SJCRH30 (cell line): Measurements from ENCODE around the gene BBX. TPM values are rescaled to one million over a fixed set of nuclear protein-coding genes. Genes with fewer than 3 reads are reported as not detected.

ENCODE experiments used
- DNase-seq, 2 experiments: peaks; one replicate each; pipeline ENCODE4 v3.0.0-alpha.2; 2015 to 2020
- H3K27ac ChIP-seq: fragments of 250-450 bp; sonication (Bioruptor Pico); 2 replicates; pipeline ENCODE4 v1.5.1; 2020; ENCODE audit warnings: mild to moderate bottlenecking, moderate library complexity
- H3K27me3 ChIP-seq: fragments of 250-450 bp; sonication (Bioruptor Pico); 2 replicates; pipeline ENCODE4 v1.5.1; 2020; ENCODE audit warnings: mild to moderate bottlenecking, moderate library complexity
- H3K36me3 ChIP-seq: fragments of 250-450 bp; sonication (Bioruptor Pico); 2 replicates; pipeline ENCODE4 v1.5.1; 2020; ENCODE audit warnings: mild to moderate bottlenecking, moderate library complexity
- H3K4me1 ChIP-seq: fragments of 250-450 bp; sonication (Bioruptor Pico); 2 replicates; pipeline ENCODE4 v1.5.1; 2020; ENCODE audit warnings: mild to moderate bottlenecking, moderate library complexity
- H3K4me3 ChIP-seq: fragments of 250-450 bp; sonication (Bioruptor Pico); 2 replicates; pipeline ENCODE4 v1.5.1; 2020; ENCODE audit warnings: mild to moderate bottlenecking, moderate library complexity
- H3K9me3 ChIP-seq: fragments of 250-450 bp; sonication (Bioruptor Pico); replicated peaks from 2 replicates; pipeline ENCODE4 v1.5.1; 2020; ENCODE audit warnings: mild to moderate bottlenecking, moderate library complexity
- total RNA-seq: library from RNA; depleted of rRNA; stranded (reverse); fragments of >200 nt; shearing (Covaris generic); gene quantifications from 2 replicates; pipeline ENCODE4 v1.2.3, GENCODE V29; 2014

Gene BBX
- total RNA-seq, 1 experiment from 2014 or later, result 54.0 TPM

- H3K27ac ChIP-seq, result peak overlapping the region; percentile 51
- DNase-seq, result peak; percentile 38 to 59
- H3K27me3 ChIP-seq, result no peaks in the 10 kb centered on the region
- H3K36me3 ChIP-seq, result no peaks in the 10 kb centered on the region; the same call in 1 of the 2 replicates
- H3K4me3 ChIP-seq, result peak overlapping the region; percentile 59
- H3K9me3 ChIP-seq, result no peaks in the 10 kb centered on the region
- H3K4me1 ChIP-seq, result no peaks in the 10 kb centered on the region
These were observed 76.4 kb downstream of the BBX start for GRCh38 chr3:107598926-107599771.

- no peaks in the 10 kb centered on the region for H3K27me3 ChIP-seq
- no peaks in the 10 kb centered on the region for H3K4me1 ChIP-seq
- H3K4me3 ChIP-seq, result peak overlapping the region; percentile 59
- DNase-seq, result no peak
- peak overlapping the region; percentile 51 for H3K27ac ChIP-seq
- H3K9me3 ChIP-seq, result no peaks in the 10 kb centered on the region
- no peaks in the 10 kb centered on the region; the same call in 1 of the 2 replicates for H3K36me3 ChIP-seq
These were observed 77.0 kb downstream of the BBX start for GRCh38 chr3:107599772-107600145.

GRCh38 chr3:107600780-107601179 lies 78.0 kb downstream of the BBX start:
- DNase-seq, result no peak
- no peaks in the 10 kb centered on the region; the same call in 1 of the 2 replicates for H3K36me3 ChIP-seq
- H3K27ac ChIP-seq, result no peak overlapping the region
- no peaks in the 10 kb centered on the region for H3K4me1 ChIP-seq
- no peaks in the 10 kb centered on the region for H3K27me3 ChIP-seq
- no peaks in the 10 kb centered on the region for H3K9me3 ChIP-seq
- no peak overlapping the region for H3K4me3 ChIP-seq

- no peaks in the 10 kb centered on the region for H3K4me1 ChIP-seq
- no peaks in the 10 kb centered on the region for H3K27me3 ChIP-seq
- no peak overlapping the region for H3K27ac ChIP-seq
- H3K36me3 ChIP-seq, result no peaks in the 10 kb centered on the region; the same call in 1 of the 2 replicates
- no peak for DNase-seq
- no peak overlapping the region for H3K4me3 ChIP-seq
- no peaks in the 10 kb centered on the region for H3K9me3 ChIP-seq
These were observed 81.5 kb downstream of the BBX start for GRCh38 chr3:107604057-107604822.

GRCh38 chr3:107611775-107612469 lies 89.2 kb downstream of the BBX start:
- Histone ChIP-seq H3K4me3 (no peak overlapping the region), H3K9me3 (no peaks in the 10 kb centered on the region), H3K36me3 (no peaks in the 10 kb centered on the region)

GRCh38 chr3:107612664-107613084 lies 89.9 kb downstream of the BBX start:
- Histone ChIP-seq H3K4me3 (no peak overlapping the region), H3K9me3 (no peaks in the 10 kb centered on the region), H3K27ac (no peak overlapping the region), H3K27me3 (no peaks in the 10 kb centered on the region), H3K36me3 (no peaks in the 10 kb centered on the region), H3K4me1 (no peaks in the 10 kb centered on the region)
- DNase-seq, result no peak

More at GRCh38 chr3:107611775-107612469, 89.2 kb downstream of the BBX start:
- Histone ChIP-seq H3K27ac (no peak overlapping the region), H3K4me1 (no peaks in the 10 kb centered on the region), H3K27me3 (no peaks in the 10 kb centered on the region)
- no peak for DNase-seq

DNA sequence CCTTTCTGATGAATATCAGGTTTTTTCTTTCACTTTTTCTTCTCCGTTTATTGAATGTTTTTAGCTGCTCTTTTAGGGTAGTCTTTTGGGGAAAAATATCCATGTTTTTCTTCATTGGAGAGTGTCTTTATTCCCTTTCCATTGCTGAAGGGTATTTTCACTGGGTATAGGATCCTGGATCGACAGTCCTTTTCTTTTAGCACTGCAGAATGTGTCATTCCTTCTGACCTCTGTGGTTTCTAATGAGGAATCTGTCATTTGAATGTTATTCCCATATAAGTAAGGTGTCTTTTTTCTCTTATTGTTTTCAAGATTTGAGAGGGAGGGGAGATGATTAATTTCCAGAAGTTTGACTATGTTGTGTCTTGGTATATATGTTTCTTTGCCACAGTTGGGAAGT lies 96.8 kb downstream of the BBX start:
- Histone ChIP-seq H3K27me3 (no peaks in the 10 kb centered on the region), H3K4me1 (0 out of 2 replicates have a peak, but pooled peaks cover 3% of the 10 kb centered on the region), H3K4me3 (no peak overlapping the region), H3K9me3 (no peaks in the 10 kb centered on the region), H3K27ac (no peak overlapping the region), H3K36me3 (no peaks in the 10 kb centered on the region)
- no peak for DNase-seq

DNA sequence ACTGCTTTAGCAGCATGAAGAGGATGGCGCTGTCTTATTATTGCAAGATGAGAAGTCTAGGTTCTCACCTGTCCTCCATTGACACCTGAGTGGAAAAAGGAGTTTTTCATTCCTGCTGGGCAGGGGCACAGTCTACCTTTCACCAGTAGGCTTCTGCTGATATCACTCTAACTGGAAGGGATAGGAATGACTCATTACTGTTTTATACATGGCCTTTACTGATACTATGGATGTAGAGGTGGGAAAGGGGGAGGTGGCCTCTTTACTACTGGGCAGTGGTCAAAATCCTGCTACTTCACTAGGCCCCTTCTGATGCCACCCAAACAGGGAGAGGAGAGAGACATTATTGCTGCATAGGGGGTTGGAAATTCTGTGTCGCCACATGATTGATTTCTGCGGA lies 97.8 kb downstream of the BBX start:
- Histone ChIP-seq H3K9me3 (no peaks in the 10 kb centered on the region), H3K36me3 (no peaks in the 10 kb centered on the region), H3K27ac (no peak overlapping the region), H3K4me3 (no peak overlapping the region), H3K4me1 (0 out of 2 replicates have a peak, but pooled peaks cover 3% of the 10 kb centered on the region), H3K27me3 (no peaks in the 10 kb centered on the region)
- DNase-seq, result no peak

DNA sequence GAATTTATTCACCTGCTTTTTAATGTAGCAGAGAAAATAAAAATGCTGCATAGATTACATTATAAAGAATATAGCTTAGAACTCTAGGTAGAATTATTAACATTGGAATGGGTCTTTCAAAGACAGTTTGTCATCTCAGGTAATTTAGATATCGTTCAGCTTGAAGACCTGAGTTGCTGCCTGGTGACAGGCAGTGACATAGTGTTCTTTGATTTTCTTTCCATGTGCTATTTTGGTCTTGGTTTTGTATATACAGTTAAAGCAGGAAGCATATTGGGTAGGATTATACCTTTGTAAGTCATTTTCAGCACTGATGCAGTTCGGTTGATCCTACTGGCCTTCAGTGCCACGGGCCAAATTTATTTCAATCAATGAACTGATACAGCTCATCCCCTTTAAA lies 98.7 kb downstream of the BBX start:
- 0 out of 2 replicates have a peak, but pooled peaks cover 3% of the 10 kb centered on the region for H3K4me1 ChIP-seq
- no peak for DNase-seq
- no peak overlapping the region for H3K27ac ChIP-seq
- no peak overlapping the region for H3K4me3 ChIP-seq
- H3K36me3 ChIP-seq, result no peaks in the 10 kb centered on the region
- H3K9me3 ChIP-seq, result no peaks in the 10 kb centered on the region
- no peaks in the 10 kb centered on the region for H3K27me3 ChIP-seq

DNA sequence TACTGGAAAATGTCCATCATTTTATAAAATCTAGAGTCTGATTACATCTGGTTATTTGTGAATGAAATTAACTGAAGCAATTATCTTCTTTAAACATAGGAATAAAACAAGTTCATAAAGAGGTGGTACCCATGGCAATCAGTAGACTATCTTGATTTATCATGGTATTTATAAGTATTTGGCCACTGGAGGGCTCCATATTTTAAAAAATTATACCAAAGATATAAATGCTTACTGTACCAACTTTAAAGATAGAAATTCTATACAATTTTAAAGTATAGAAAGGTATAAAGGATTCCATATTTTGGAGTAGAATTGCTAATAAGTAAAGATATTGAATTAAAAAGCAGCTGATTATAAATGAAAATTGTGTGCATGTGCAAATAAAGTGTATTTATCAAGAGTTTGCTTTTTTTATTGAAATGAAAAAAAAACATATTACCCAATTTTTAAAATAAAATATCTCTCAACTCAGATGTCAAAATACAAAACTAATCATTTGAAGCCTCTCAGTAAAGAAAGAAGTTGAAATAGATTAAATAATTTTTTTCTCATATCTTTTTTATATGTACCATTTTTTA lies 105.3 kb downstream of the BBX start:
- Histone ChIP-seq H3K27ac (no peak overlapping the region), H3K9me3 (no peaks in the 10 kb centered on the region), H3K27me3 (no peaks in the 10 kb centered on the region), H3K4me3 (no peak overlapping the region), H3K36me3 (no peaks in the 10 kb centered on the region), H3K4me1 (no peaks in the 10 kb centered on the region)
- no peak for DNase-seq

DNA sequence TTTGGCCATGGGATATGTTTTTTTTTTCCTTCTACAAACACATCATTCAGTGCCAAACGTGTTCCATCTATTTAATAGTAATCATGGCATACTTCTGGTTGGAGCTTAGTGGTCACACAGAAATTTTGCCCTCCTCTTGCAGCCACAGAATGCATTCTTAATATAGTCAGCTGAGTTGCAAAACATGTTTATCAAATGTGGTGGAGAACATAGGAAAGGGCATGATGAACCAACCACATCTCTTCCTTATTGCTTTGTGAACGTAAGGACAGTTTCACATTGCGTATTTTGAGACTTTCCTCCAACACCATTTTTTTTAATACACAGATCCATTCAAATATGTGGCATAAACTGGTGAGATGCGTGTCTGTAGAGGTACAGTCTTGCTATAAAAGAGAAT lies 106.8 kb downstream of the BBX start:
- H3K4me3 ChIP-seq, result no peak overlapping the region
- H3K9me3 ChIP-seq, result no peaks in the 10 kb centered on the region
- no peaks in the 10 kb centered on the region for H3K4me1 ChIP-seq
- no peak overlapping the region for H3K27ac ChIP-seq
- no peak for DNase-seq
- H3K27me3 ChIP-seq, result no peaks in the 10 kb centered on the region
- H3K36me3 ChIP-seq, result no peaks in the 10 kb centered on the region

DNA sequence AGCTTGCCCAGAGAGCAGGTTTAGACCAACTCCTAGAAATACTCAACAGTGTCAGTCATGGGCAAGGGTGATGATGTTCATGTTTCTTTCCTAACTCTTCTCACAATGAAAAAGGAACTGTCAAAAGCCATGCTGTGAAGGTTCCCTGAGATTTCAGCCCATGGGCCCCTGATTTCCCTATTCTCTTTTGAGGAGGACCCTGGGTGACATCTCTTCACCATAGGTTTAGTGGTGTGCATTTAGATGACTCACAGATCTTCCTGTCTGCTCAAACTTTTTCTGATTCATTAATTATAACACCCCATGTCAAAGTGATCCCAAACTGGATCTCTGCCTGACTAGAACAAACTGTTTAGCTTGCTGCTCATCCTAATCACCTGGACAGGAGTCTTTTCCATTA lies 108.0 kb downstream of the BBX start:
- Histone ChIP-seq H3K4me1 (no peaks in the 10 kb centered on the region), H3K9me3 (no peaks in the 10 kb centered on the region), H3K36me3 (no peaks in the 10 kb centered on the region), H3K27me3 (no peaks in the 10 kb centered on the region), H3K4me3 (no peak overlapping the region), H3K27ac (no peak overlapping the region)
- DNase-seq, result no peak

DNA sequence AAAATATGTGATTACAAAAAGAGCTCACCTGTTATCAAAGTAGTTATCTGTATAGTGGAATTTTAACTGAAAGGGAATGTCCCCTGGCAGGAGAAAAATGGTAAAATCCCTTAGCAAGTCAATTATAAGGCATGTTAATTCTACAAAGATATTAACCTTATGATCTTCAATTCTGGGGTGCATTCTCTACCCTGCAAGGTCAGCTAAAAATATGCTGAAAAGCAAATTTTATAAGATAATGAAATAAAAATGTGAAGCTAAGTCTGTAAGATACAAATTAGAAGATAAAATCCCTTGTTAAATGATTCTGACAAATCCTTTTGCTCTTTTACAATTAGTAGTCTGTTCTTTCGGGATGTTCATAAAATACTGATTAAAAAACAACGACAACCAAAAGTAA lies 109.8 kb downstream of the BBX start:
- H3K27me3 ChIP-seq, result no peaks in the 10 kb centered on the region
- DNase-seq, result no peak

DNA sequence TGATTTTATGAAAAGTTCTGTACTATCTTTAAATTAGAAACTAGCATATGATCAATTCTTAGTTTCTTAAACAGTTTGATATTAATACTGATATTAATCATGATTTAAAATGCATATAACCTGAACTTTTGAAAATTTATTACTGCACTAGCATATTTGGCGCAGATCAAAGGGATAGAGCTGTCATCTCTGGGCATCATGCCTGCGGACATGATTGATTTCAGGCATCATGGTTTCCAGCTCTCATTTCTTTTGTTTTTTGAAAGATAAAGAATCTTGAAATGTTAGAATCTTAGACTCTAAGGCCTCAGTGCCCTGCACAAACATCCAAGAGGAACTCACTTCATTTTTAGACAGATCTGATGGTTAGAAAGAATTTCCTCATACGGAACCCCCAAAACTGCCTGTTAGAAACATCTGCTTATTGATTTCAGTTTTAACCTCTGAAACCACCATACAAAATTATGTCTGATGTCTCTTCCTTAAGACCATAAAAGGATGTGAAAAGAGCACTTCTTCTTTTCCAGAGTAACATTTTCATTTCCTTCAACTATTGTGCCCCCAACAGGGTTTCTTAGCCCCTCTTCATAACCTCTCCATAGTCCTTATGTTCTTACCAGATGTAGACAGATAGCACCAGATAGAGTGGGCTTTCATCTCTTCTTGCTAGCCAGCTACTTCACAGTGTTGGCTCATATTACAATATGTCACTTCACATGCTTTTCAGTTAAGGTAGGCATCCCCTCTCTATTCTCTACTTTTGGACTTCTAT lies 110.8 kb downstream of the BBX start:
- Histone ChIP-seq H3K27me3 (no peaks in the 10 kb centered on the region), H3K27ac (no peak overlapping the region), H3K9me3 (no peaks in the 10 kb centered on the region), H3K4me1 (no peaks in the 10 kb centered on the region), H3K4me3 (no peak overlapping the region), H3K36me3 (no peaks in the 10 kb centered on the region)
- DNase-seq, result no peak

More for the DNA sequence above, 109.8 kb downstream of the BBX start:
- Histone ChIP-seq H3K27ac (no peak overlapping the region), H3K4me1 (no peaks in the 10 kb centered on the region), H3K36me3 (no peaks in the 10 kb centered on the region), H3K9me3 (no peaks in the 10 kb centered on the region), H3K4me3 (no peak overlapping the region)
